NCI-H1436 (cell line): ENCODE results near the gene FBXL22.

Experiments used
- DNase-seq: peaks from one replicate; lab custom pipeline; 2025; lab: John Stamatoyannopoulos, UW

The FBXL22 gene

GRCh38 chr15:63593705-63594671, 3.2 kb upstream of the FBXL22 start:
- no peak for DNase-seq

DNA sequence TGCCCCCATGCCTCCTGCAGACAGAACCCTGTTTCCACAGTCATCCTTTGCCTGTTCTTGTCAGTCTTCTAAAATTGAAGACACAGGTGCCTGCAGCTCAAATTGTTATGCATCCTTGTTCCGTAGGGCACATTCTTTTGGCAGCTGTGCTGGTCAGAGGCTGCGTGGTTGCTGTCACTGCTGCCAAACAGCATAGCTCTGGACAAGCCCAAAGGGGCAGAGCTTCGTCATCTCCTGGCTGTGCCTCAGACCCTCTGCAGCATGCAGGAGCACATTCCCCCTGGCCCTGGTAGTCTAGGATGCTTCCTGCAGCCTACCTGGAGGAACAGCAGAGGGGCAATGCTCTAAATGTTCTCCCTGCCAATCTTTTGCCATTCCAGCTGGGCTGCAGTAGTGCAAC, 2.1 kb upstream of the FBXL22 start:
- DNase-seq, result no peak

DNA sequence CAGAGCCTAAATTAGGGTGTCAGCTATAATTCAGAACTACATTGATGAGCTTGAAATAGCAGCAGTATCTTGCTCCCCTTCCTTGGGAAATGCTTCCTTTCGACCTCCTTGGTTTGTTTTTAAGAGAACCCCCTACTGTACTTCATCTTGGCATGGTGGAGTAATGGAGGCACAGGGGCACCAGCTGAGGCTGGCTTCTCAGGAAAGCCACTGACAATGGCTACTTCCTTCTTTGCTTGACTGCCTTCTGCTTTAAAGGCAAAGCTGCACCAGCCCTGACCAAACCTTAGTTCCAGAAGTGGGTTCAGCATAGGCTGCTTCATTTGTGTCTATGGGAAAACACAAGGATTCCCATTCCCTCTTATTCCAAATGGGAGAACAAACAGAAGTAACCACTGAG, 1.5 kb upstream of the FBXL22 start:
- no peak for DNase-seq

GRCh38 chr15:63596676-63597037, 530 bp upstream of the FBXL22 start:
- no peak for DNase-seq

DNA sequence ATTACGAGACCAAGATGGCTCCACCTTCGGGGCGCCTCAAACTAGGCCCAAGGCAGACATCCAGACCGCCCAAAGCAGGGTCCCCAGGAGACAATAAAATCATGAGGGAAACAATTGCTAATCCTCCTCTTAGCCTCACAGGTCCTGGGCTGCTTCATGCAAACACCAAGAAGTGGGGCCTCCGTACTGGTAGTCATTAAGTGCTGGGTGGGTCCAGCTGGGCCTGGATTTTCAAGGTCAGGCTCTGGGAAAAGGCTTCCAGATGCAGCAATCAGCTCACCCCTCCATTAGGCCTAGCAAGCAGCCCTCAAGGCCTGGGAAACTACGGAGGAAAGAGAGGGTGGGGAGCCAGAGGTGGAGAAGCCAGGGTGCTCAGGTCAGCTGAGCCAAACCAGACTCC, 634 bp downstream of the FBXL22 start:
- no peak for DNase-seq

- no peak for DNase-seq
Observed at GRCh38 chr15:63598473-63599400, 1.6 kb downstream of the FBXL22 start.

GRCh38 chr15:63599401-63600000, 2.3 kb downstream of the FBXL22 start:
- no peak for DNase-seq

DNA sequence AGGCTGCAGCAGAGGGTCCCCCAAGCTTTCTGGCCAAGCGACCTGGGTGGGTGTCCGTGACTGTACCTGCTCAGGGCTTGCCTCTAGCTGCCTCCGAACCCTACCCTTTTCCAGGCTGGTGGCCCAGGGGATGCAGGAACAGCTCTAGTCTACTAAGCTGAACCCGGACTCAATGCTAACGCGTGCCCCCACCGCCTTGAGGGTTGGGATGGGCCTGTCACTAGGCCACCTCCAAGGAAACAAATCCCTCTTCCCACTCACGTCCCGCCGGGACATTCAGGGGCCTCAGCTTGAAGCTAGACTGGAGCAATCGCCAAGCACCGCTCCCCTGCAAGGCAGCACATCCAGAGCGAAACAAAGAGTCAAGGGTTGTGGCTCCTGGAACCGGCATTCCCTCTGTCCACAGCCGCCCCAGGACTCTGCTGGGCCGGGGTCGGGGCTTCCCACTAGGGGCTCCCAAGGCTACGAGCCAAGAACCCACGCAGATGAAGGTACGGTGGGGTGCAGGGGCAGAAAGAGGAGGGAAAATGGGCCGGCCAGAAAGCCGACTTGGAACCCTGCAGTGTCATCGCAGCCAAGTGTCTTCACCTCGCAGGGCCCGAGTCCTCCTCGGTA, 2.9 kb downstream of the FBXL22 start:
- no peak for DNase-seq

DNA sequence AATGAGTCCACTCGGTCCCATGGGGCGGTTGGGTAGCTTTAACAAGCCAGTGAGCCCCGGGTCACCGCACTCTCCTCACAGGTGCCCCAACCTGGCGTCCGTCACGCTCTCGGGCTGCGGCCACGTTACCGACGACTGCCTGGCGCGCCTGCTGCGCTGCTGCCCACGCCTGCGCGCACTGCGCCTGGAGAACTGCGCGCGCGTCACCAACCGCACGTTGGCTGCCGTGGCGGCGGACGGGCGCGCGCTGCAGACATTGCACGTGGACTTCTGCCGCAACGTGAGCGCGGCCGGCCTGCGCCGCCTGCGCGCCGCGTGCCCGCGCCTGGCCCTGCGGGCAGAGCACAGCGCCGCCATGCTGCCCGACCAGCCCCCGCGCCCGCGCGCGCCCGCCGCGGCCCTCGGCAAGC, 3.4 kb downstream of the FBXL22 start:
- peak; percentile 84 for DNase-seq

GRCh38 chr15:63601026-63601703, 4.0 kb downstream of the FBXL22 start:
- no peak for DNase-seq

DNA sequence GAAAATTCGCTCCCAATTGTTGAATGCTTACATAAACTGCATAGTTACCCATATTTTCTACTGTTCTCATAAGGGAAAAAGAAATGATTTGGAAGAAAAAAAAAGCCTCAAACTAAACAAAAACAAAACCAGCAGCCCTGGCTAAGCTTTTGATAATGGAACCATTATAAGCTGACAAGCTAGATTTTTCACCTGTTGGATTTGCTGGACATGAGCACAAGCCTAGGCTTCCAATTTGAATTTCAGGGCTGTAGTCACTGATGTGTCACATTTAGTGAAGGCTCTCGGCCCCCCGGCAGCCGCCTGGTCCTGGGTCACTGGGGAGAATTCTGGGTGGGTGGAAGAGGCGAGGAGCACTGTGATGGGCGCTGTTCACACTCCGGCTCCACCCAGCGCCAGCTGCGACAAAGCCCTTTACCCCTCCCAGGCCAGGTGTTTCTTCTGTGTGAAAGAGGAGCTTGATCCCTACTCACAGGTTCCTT, 4.6 kb downstream of the FBXL22 start:
- DNase-seq, result peak; percentile 35

DNA sequence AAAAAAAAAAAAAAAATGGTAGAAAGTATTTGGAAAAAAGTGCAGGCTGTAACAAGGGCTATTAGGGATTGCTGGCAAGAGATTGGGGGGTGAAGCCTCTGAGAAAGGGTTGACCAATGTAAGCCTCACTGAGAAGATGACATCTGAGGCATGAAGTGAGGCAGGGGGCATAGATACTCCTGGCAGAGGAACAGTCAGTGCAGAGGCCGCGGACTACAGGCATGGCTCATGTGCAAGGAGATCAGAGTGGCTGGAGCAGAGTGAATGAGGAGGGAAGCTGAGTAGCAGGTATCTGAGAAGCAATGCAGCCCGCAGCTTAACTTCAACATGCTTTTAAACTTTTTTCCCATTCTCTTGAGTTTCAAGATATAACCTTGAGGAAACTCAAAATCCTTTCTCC, 5.4 kb downstream of the FBXL22 start:
- DNase-seq, result no peak

GRCh38 chr15:63603516-63603915, 6.3 kb downstream of the FBXL22 start:
- DNase-seq, result no peak

DNA sequence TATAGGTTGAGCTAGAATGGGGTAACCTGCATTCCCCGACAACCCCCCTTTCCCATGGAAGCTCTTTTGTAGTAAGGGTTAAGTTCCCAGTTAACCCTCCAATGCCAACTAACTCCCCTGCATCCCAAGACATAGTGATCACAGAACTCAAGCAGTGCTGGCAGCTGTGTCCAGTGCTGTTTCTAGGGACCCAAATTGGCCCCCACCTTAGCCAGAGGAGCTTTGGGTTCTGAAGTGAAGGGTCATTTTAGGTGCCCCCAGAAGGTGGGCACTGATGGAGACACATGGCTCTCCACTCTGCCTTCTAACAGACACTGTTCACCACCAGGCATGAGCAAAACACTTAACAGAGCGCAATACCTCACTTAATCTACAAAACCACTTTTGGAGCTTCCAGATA, 7.1 kb downstream of the FBXL22 start:
- no peak for DNase-seq

GRCh38 chr15:63605036-63605435, 7.8 kb downstream of the FBXL22 start:
- no peak for DNase-seq

- DNase-seq, result no peak
Observed at GRCh38 chr15:63605816-63606215, 8.6 kb downstream of the FBXL22 start.

- DNase-seq, result no peak
Observed at GRCh38 chr15:63606308-63606707, 9.1 kb downstream of the FBXL22 start.

DNA sequence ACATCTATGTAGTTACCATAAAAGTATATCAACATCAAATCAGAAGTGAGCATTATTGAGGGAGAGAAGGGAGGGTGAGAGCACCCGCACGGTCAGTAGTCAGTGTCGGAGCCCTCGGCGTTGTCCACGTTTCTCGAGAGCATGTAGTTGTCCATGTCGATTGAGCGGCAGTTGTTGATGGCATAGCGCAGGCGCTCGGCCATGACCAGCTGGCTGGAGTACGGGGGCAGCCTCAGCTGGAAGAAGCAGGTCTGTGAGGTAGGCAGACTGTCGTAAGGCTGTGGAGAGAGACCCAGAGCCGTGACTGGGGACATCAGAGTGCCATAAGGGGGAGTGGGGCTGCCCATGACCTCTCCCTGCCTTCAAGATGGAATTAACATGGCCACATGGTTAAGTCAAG, 11.8 kb downstream of the FBXL22 start:
- DNase-seq, result no peak

GRCh38 chr15:63609448-63609847, 12.3 kb downstream of the FBXL22 start:
- no peak for DNase-seq

- peak; percentile 53 for DNase-seq
Observed at GRCh38 chr15:63610209-63610841, 13.1 kb downstream of the FBXL22 start.

DNA sequence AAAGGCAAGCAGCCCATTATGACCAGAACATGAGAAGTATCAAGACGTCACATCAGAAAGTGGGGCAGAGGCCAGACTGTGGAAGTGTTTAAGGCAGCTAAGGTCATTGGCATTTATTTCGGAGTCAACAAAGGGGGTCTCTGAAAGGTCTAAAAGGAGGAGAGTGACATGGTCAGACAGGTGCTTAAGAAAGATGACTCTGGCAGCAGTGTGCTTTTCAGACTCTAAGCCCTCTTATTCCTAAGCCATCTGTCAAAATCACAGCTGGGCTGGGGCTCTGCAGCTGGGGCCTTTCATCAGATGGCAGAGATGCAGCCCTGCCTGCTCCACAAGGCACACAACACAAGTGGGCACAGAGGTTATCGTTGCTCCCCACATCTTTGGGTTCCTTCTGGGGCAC, 14.0 kb downstream of the FBXL22 start:
- no peak for DNase-seq
